SK-N-MC (cell line): Measurements from ENCODE around the gene GNG13.

Experiments
- EZH2 ChIP-seq: fragments of 200-600 bp; sonication (generic); IDR thresholded peaks from one replicate; pipeline ENCODE4 v1.6.1; 2017; ENCODE audit warnings: antibody characterized with exemption
- POLR2AphosphoS5 ChIP-seq: IDR thresholded peaks from 2 replicates; pipeline ENCODE4 v1.6.1; 2012; ENCODE audit warnings: mild to moderate bottlenecking, low read depth, low read length, borderline replicate concordance

DNA sequence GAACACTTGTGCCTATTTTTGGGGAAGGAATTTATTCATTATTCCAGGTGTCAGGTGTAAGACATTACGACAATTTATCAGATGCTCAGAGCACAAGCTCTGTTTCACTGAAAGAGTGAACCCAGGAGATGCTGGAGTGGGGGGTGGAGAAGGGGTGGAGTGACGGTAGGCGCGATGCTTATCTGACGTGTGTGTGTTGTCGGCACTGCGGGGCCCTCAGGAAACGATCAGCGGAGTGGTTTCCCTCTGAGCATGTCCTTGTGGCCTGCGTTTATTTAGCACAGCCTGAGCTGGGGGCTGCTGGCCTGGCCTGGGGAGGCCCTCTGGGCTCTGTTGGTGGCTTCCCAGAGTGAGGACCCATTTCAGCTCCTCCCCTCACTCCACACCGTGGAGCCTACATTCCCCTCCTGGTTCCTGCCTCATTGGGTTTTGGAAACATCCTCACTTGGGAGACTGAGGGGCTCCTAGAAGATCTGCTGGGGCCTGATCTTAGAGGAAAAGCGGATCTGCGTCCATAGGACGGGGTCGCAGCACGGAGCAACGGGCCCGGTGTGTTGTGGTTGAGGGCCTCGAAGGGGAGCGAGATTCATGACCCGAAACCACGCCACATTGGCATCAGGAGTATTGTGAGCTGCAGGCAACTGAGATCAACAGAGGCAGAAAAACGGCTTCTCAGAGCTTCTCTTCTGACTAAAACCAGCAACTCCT is 19.0 kb upstream of the GNG13 start:
- TF ChIP-seq EZH2 (no peak), POLR2AphosphoS5 (no peak)
